ENCODE measurements around the gene PRSS12.

DNA sequence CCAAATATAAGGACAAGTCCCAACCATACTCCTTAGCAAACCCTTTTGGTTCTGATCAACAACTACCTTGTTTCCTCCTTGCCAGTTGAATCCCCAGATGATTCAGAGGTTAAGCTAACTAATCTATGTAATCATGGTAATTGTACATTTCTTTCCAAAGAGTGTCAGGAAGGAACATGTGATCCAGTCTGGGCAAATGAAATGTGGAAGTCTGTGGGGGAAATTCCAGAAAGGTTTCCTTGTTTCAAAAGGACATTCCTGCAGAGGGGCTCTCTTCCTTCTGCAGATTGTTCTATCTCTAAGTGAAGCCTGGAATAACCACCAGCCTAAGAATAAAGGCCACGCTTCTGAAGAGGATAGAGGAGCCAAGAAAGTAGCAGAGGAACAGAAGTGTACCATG, 7.0 kb downstream of the PRSS12 start:
- no peak for TF ChIP-seq CTCF (IDR thresholded peaks at IDR 0.05; ENCODE audit: poor library complexity, severe bottlenecking)
- no peak for TF ChIP-seq SMC3 (conservative IDR thresholded peaks at IDR 0.05; ENCODE audit: poor library complexity)

Measured in neural cell (in vitro differentiated cells).